Raji (cell line): Measurements from ENCODE around the gene TXNRD1.

Experiments used
- POLR2A ChIP-seq: IDR thresholded peaks from 2 replicates; pipeline ENCODE4 v1.6.1; 2011; ENCODE audit warnings: low read depth, low read length, control low read depth; ENCODE audit not compliant: insufficient read depth

The TXNRD1 gene

GRCh38 chr12:104250366-104251125, 35.0 kb downstream of the TXNRD1 start:
- TF ChIP-seq POLR2A: no peak

- no peak for TF ChIP-seq POLR2A
These were observed 42.4 kb downstream of the TXNRD1 start for GRCh38 chr12:104257913-104258472.

DNA sequence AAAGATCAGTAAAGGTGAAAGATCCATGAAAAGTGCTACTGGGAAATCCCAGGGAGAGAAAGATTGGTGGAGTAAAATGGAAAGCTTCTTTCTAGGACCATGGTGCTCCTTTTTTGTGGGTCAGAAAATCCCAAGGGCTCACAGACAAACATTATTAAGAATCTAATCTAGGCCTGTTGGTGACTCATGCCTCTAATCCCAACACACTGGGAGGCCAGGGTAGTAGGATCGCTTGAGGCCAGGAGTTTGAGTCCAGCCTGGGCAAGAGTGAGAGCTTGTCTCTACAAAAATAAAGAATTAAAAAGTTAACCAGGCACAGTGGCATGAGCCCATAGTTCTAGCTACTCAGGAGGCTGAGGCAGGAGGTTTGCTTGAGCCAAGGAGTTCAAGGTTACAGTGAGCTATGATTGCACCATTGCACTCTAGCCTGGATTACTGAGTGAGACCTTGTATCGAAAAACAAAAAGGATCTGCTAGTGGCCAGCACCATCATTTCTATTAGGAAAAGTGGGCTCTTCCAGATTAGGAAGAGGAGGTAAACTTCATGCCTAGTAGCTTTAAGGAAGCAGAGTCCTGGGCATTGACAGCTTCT, 43.0 kb downstream of the TXNRD1 start:
- no peak for TF ChIP-seq POLR2A

DNA sequence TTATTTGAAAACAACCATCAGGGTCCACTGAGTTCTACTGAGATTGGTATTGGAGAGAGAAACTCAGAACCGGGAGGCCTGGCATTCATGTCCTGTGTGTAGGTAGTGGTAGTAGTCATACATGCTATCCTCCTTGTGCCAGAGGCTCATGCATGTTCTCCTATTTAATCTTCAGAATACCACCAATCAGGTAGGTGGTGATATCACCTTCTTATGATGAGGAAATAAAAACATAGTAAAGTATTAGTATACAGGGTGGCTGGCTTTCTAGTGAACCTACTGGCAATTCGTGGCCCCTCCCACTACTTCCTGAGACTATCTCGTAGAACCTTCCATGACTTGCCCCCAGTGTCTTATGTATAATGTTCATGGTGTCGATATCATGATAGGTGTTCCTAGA, 47.4 kb downstream of the TXNRD1 start:
- TF ChIP-seq POLR2A: no peak

DNA sequence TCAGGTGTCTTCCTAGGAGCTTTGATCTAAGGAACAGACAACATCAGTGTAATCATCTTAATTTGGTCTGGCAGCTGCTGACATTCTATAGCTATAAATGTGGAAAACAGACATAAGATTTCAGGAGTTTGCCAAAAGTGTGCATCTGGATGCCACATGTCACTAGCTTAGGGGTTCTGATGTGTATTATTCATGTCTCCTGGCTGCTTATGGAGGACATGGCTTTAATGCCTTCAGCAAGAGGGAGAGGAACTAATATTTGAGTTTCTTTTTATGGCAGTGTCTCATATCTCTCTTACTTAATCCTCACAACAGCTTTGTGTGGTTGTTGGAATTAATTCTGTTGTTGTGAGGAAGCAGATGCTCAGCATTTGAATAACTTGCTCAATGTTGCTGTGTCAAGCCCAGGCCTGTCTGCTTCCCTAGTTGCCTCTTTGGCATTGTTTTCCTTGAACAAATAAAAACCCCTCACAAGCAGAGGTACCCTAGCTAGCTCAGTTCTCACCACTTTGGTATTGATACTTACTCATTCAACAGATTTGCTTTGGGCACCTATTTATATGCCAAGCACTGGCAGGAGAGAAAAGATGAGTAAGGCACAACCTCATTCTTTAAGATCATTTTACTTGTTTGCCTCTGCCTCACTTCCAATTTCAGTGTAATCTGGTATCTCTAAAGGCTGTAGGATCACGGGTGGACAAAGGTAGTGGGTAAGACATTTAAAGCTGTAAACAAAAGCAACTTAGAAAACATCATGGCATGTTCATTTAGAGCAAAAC, 48.2 kb downstream of the TXNRD1 start:
- no peak for TF ChIP-seq POLR2A

- no peak for TF ChIP-seq POLR2A
These were observed 57.4 kb downstream of the TXNRD1 start for GRCh38 chr12:104272938-104273337.

DNA sequence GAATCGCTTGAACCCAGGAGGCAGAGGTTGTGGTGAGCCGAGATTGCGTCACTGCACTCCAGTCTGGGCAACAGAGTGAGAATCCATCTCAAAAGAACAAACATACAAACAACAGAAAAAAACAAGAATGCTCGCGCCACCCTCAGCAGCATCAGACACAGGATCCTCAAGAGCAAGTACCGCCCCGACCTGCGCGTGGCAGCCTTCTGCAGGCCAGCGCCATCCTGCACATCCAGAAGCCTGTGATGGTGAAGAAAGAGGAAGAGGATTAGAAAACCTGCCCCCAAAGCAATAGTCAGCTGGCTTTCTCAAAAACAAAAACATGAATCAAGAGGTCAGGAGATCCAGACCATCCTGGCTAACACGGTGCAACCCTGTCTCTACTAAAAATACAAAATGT, 57.9 kb downstream of the TXNRD1 start:
- TF ChIP-seq POLR2A: no peak

GRCh38 chr12:104274811-104275210, 59.2 kb downstream of the TXNRD1 start:
- no peak for TF ChIP-seq POLR2A

DNA sequence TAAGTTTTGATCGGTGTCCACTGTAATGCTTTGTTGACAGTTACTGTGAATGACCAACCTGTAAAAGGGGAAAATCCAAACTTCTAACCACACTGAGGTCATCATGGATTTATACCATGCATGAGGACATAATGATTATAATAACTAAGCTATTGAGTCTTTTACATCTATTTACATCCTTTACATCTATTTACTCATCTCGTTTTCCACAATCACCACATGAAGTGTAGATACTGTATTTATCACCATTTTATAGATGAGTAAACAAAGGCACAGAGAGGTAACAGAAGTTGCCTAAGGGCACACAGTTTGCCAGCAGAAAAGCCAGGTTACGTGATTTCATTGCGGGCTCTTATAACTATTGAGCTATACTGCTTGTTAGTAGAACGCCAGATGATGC, 60.1 kb downstream of the TXNRD1 start:
- no peak for TF ChIP-seq POLR2A

GRCh38 chr12:104276273-104277131, 60.9 kb downstream of the TXNRD1 start:
- TF ChIP-seq POLR2A: no peak

- no peak for TF ChIP-seq POLR2A
These were observed 63.6 kb downstream of the TXNRD1 start for GRCh38 chr12:104279164-104279563.

DNA sequence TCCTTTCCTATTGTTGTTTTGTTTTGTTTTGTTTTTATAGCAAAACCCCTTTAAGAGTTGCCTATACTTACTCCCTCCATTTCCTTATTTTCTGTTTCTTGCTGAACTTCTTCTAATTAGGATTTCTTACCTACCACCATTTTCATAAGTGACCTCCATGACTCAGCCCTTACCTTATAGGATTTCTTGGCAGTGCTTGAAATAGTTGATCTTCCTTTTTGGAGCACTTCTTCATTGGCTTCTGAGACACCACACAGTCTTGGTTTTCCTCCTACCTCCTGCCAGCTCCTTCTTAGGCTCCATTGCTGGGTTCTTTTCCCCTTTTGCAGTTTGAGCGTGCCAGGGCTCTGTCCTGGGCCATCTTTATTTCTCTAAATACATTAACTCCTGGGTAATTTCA, 64.5 kb downstream of the TXNRD1 start:
- no peak for TF ChIP-seq POLR2A

DNA sequence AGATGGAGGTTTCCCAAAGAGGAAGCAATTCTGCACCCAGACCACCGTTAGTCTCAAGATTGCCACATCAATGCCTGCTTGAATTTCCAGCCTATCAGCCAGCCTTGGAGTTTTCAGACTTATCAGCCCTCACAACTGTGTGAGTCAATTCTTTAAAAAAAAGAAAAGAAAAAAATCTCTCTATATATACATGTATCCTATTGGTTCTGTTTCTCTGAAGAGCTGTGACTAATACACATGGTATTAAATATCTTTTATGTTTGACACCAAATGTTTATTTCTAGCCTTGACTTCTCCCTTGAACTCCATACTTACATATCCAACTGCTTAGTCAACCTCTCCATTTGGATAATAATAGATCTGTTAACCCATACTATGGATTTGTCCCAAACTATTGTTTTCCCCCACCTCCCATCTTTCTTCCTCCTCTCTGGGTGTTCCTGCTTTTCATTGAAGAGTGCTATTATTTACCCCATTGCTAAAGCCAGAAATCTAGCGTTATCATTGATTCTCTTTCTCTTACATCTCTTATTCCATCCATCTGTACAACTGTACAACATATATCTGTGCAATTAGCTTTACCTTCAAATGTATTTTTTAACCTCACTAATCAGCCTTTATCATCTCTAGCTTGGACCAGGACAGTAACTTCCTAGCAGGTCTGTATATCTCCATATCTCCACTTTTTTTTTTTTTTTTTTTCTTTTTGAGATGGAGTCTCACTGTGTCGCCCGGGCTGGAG, 65.3 kb downstream of the TXNRD1 start:
- TF ChIP-seq POLR2A: no peak

GRCh38 chr12:104281636-104282035, 66.1 kb downstream of the TXNRD1 start:
- no peak for TF ChIP-seq POLR2A
